GM18520 (cell line): ENCODE data around the gene BLTP1.
"Not testable (repeated sequence)": the region's sequence is repeated elsewhere in the genome, so short reads cannot be mapped to it uniquely, and the experiment has no call there.

Experiments
- ATAC-seq: cut with Tn5 transposase; IDR thresholded peaks from one replicate; pipeline ENCODE4 v1.9.1; 2021; ENCODE audit not compliant: unreplicated experiment

Gene BLTP1

GRCh38 chr4:122151982-122152710 lies at the start of gene BLTP1:
Gene BLTP1, plus strand, starts transcription at chr4:122152331. Its CDS starts 18,317 bp downstream, at chr4:122170648.
- peak; percentile 94 for ATAC-seq

GRCh38 chr4:122104184-122104583 lies 47.9 kb upstream of the BLTP1 start:
- ATAC-seq = no peak

- no peak for ATAC-seq
These were observed 44.5 kb upstream of the BLTP1 start for GRCh38 chr4:122107680-122108079.

GRCh38 chr4:122110304-122110703 lies 41.8 kb upstream of the BLTP1 start:
- not testable (repeated sequence) for ATAC-seq

DNA sequence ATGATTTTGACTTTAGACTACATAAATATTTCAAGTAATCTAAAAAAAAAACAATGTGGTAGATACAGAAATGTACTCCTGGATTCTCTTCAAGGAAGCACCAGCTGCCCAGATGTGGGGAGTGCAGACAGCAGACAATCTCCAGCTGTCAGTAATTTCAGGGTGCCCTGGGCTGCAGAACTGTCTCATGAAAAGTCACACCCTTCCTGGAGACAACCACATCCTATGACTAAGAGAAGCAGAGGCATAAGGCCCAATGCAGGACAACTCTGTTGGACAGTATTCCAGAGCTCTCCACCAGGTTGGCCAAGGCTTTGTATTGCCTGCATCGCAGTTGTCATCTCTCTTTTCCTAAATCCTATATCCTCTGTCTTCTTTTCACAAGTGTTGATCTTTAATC lies 34.4 kb upstream of the BLTP1 start:
- ATAC-seq = no peak

- ATAC-seq = no peak
These were observed 33.9 kb upstream of the BLTP1 start for GRCh38 chr4:122118243-122118642.

DNA sequence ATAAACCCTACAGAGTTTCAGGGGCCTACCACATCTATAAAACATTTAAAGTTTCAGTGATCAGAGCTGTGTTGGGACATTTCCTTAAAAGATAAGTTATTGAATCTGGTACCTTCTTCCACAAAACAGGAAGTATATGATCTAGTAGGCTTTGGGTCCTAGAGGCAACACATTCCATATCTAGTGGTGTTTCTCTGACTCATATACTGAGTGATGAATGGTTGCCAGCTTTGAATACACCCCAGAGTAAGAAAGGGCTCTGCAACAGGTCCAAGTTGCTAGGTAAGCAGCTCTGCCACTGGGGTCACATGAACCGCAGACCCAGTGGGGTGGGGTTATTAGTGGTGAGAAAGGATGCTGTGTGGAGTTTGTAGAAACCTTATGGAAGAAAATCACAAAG lies 32.4 kb upstream of the BLTP1 start:
- no peak for ATAC-seq

- no peak for ATAC-seq
These were observed 30.5 kb upstream of the BLTP1 start for GRCh38 chr4:122121593-122121992.

GRCh38 chr4:122122083-122122482 lies 30.0 kb upstream of the BLTP1 start:
- ATAC-seq = no peak

DNA sequence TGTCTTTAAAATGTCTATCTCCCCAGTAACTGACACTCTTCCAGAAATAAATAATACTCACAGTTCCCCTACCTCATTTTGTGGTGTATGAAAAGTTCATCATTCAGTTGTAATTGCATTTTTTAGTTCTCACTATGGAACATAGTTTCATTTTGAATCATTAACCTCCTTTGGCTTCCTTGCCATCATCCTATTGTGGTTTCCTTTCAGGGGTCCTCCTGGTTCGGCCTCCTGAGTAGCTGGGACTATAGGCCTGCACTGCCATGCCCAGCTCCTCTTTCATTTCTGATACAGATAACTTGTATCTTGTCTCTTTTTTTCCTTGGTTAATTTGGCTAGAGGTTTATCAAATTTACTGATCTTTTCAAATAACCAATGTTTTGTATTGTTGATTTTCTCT lies 23.1 kb upstream of the BLTP1 start:
- ATAC-seq = no peak

- peak; percentile 56 for ATAC-seq
These were observed 20.5 kb upstream of the BLTP1 start for GRCh38 chr4:122131562-122132157.

- no peak for ATAC-seq
These were observed 19.2 kb upstream of the BLTP1 start for GRCh38 chr4:122132891-122133290.

GRCh38 chr4:122139139-122139538 lies 13.0 kb upstream of the BLTP1 start:
- no peak for ATAC-seq

DNA sequence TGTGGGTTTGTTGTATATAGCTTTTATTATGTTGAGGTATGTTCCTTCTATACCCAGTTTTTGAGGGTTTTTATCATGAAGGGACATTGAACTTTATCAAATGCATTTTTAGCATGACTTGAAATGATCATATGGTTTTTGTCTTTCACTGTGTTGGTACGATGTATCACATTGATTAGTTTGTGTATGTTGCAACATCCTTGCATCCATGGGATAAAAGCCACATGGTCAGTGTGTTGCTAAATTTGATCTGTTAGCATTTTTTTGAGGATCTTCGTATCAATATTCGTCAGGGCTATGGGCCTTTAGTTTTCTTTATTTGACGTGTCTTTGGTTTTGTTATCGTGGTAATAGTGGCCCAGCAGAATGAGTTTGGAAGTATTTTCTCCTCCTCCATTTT lies 11.3 kb upstream of the BLTP1 start:
- ATAC-seq = no peak

DNA sequence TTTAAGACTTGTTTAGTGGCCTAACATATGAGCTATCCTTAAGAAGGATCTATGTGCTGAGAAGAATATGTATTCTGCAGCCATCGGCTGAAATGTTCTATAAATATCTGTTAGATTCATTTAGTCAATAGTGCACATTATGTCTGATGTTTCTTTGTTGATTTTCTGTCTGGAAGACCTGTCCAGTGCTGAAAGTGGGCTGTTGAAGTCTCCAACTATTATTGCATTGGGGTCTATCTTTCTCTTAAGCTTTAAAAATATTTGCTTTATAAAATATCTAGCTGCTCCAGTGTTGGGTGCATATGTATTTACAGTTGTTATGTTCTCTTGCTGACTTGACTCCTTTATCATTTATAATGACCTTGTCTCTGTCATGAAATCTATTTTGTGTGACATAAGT lies 9.4 kb upstream of the BLTP1 start:
- ATAC-seq = no peak

DNA sequence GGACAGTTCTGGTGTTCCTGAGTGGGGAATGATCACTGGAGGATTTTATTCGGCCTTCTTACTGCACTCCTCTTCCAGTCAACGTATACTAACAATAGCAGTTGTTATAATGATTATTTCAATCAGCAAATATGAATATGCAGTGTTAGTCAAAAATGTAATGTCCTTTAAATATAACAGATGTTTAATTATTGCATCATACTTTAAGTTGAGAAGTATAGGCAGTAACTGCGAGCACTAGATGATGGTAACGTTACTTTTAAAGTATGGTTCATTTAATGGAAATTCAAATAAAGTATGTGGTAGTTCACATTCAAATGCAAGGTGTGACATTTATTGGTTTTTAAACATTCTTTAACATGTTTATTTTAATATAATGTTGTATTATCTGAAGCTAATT lies 5.5 kb upstream of the BLTP1 start:
- ATAC-seq = no peak

DNA sequence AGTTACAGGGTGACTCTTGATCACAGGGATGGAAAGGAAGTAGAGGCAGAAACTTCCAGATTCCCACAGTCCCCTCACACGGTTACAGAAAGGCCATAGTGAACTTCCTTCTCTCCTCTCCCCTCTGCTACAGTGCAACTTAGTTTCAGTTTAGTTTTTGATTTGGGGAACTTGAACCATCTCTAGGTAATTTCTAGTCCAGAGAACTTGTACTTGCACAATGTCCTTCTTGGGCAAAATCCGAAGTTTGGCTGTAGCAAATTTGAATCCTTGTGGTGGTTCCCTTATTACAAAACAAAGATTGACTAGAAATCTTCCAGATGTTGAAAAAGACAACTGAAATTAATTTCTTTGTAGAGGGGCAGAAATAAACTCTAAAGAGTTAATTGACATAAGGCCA lies 1.2 kb upstream of the BLTP1 start:
- no peak for ATAC-seq

- peak; percentile 13 for ATAC-seq
These were observed 638 bp downstream of the BLTP1 start for GRCh38 chr4:122152711-122153226.

DNA sequence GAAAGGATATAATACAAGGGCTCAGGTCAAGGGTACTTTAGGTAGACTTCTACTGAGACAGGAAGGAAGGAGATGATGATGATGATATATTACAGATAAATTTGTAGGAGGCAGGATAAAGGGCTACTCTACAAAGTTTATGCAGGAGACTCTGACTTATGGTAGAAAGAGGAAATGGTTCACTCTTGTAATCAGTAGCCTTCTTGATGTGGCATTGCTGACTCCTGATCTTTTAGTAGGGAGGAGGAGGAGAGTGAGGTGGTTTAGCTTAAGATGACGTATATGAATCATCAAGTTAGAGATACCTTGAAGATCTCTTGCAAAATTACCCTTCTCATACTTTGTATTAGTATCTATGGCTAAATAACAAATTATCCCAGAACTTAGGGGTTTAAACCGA lies 4.7 kb downstream of the BLTP1 start:
- ATAC-seq = no peak

GRCh38 chr4:122163301-122163700 lies 11.2 kb downstream of the BLTP1 start:
- ATAC-seq = no peak

DNA sequence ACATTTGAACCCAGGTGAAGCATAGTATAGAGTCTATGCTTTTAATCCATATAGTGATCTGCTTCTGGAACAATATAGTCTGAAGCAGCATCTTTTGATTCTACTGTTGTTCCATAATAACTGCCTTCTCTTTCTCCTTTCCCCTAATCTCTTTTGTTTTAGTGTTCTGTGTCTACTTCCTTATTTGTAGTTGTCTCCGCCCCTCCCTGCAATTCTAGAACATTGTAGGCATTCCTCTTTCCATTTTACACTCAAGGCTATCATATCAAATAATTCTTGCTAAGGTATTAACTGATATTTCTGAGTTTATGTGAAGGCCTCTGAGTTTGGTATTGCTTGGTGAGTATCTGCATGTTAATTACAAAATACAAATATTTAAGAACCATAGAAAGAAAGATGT lies 11.6 kb downstream of the BLTP1 start:
- ATAC-seq = no peak

DNA sequence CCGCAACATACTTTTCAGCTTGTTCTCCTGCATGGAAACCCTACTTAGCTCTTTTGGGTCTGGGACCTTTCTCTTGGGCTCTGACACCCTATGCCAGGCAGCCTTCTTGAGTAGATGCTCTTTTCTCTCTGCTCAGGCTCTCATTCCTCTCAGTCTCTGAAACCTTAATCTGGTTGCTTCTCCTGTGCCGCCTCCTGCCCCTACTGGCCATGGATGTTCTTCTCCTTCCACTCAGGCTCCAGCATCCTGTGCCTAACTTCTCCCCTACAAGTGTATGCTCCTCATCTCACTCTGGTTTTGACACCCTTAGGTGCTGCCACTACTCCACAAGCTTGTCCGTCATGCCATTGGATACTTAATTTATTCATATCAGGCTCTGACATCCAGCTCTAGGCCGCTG lies 15.2 kb downstream of the BLTP1 start:
- no peak for ATAC-seq

GRCh38 chr4:122170775-122171174 lies 18.6 kb downstream of the BLTP1 start:
- ATAC-seq = no peak
